CD4-positive, alpha-beta T cell treated with Interleukin-10 for 1 hour (primary cell): Measurements from ENCODE around the gene SAP130.

ENCODE experiments used
- DNase-seq: peaks from one replicate; pipeline ENCODE4 v3.0.0-alpha.2; 2020

SAP130 gene

DNA sequence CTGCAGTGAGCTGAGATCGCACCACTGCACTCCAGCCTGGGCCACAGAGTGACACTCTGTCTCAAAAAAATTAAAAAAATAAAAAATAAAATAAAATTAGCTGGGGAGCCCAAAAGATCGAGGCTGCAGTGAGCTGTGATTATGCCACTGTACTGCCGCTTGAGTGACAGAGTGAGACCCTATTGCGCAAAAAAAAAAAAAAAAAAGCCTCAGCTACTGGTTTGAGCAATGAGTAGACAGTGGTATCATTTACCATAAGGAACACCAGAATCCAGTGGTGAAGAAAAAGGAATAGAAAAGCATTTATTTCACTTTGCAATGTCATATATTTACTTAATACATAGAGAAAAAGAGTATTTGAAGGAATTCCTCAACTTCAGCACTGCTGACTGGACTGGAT, 3.0 kb downstream of the SAP130 start:
- no peak for DNase-seq

DNA sequence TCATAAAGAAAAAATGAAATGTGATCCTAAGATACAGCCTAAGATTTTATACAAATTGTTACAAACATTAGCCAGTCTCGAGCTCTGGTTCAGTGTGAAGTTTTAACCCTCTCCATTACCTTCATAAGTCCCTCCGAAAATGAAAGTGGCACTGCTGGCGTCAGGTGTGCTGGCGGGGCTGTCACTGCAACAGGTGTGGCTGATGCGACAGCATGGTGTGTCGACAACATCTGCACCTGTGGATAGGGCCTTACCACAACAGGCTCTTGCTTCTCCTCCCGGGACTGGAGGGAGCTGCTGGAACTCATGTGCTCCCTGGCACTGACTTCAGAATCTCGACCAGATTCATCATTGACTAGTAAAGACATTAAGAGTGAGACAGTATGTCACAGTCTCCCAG, 10.3 kb downstream of the SAP130 start:
- DNase-seq = no peak

DNA sequence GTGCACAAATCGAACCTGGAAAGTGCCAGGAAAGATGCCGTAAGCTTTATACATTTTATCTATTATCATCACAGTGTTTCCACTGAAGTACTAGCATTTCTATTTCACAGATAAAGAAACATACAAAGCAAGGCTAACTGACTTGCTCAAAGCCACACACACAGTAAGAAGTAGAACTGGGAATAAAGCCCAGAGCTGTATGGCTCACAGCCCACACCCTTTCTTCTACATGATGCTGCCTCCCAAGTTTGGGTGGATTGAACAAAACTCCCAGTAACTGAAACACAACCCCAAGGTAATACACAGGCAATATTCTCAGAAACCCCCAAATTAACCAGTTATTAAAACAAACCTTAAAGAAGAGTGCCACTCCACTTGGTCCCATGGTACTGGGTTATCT, 11.2 kb downstream of the SAP130 start:
- DNase-seq = no peak

DNA sequence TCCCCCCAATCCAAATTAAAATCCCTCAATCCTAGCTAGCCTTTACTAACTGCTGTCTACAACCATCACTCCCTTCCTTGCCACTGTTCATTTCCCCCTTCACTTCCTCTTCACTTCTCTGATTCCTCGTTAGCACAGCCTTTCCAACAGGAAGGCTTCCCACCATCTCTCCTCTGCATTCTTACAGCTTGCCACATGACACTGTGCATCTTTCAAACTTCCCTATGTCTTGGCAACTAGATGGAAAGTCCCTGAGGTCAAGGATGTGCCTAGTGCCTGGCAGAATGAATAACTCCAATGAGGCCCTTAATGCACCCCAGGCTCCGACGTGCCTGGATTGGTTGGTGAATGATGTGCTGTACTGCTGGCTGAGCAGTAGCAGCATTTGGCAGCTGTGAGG, 15.2 kb downstream of the SAP130 start:
- DNase-seq = no peak

DNA sequence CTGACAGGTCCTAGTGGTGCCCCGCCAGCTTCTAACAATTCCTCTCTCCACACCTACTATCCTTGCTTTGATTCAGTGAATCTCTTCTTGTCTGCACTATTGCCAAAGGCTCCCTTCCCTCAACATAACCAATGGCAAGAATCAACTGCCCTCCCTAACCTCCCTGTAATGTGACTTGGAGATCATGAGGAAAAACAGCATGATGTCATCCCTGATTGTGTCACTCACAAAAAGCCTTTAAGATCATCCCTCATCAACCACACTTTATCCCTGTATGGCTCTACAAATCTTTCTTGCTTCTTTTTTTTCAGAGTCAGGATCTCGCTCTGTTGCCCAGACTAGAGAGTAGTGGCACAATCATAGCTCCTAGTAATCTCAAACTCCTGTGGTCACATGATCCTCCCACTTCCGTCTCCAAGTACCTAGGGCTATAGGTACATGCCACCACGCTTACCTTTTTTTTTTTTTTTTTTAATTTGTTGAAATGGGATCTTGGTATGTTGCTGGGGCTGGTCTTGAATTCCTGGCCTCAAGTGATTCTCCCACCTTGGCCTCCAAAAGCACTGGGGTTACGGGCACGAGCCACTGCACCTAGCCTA, 19.7 kb downstream of the SAP130 start:
- DNase-seq = no peak

DNA sequence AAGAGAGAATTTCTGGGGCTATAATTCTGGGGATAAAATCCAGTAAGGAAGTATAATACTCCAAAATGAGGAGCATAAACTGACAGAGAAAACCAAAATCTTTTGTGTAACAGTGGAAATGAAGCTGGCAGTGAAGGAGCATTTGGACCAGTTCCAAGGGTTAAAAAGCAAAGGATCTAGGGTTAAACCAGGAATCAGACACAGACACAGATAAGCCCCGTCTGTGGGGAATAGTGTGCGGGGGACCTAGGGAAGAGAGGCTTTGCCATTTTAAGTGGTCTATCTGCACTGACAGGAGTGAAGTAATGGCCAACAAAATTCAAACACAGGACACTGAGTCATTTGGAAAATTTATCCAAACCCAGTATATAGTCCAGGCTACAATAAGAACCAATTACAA, 23.4 kb downstream of the SAP130 start:
- DNase-seq = no peak

DNA sequence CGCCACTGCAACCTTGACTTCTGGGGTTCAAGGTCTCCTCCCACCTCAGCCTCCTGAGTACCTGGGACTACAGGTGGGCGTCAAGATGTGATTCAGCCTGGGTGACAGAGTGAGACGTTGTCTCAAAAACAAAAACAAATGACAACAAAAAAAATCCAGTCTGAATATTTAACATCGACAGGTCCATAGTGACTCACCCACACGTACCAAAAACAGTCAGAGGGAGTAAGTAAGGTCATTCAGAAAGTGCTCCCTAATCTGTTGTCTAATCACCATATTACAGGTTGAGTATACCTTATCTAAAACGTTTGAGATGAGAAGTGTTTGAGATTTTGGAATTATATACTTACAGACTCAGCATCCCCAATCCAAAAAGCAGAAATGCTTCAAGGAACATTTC, 24.4 kb downstream of the SAP130 start:
- DNase-seq = no peak

DNA sequence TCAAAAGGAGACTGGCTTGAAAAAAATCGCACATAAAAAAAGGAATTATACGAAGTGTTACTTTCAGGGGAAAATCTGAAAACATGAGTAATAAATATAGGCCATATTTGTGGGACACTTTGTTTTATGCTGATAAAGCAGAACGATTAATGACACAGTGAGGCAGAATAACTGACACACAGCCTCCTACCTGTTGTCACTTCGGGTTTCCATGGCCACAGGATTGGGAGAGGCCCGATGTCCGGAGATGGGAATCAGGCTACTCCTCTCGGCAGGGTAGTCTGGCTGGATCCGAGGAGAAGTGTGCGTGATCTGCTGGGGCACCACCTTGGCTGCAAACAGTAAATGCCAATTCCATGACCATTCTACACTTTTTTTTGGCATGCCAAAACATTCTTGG, 31.7 kb downstream of the SAP130 start:
- no peak for DNase-seq

DNA sequence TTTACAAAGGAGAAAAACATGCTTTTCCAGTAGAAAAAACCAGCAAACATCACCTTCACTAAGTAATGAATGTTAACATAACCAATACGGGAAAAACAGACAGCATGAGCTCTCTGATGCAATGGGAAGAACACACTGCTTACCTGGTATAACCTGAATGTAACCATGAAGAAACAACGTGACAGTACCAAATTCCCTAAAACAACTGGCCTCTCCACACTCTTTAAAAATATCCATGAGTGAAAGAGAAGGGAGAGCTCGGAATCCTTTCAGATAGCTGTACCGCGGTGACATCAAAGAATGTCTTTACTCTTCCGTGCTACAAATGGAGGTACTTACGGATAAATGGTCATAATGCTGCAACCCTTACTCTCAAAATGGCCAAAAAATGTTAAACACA, 32.1 kb downstream of the SAP130 start:
- no peak for DNase-seq

DNA sequence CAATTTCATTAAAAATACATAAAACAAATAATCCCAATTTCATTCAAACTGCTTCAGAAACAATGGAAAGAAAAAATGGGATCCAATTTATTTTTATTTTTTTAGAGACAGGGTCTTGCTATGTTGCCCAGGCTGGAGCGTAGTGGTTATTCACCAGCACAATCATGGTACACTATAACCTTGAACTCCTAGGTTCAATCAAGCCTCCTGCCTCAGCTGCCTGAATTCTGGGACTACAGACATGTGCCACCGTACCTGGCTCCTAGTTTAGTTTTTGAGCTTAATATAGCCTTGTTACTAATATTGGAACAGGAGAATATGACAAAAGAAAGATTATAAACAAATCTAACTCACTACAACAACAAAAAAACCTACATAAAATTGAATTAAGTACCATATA, 34.2 kb downstream of the SAP130 start:
- DNase-seq = no peak

DNA sequence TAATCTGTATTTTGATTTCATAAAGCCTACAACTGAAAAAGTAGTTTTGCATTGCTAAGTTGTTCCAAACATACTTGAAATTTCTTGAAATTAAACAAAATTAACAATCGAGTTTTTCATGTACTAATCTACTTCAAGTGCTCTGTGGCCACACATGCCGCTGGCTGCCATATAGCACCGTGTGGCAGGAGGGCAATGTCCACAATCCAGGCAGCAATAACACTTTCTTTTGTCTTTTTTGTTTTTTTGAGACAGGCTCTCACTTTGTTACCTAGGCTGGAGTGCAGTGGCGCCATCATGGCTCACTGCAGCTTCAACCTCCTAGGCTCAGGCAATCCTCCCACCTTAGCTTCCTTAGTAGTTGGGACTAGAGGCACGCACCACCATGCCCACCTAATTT, 36.1 kb downstream of the SAP130 start:
- no peak for DNase-seq

DNA sequence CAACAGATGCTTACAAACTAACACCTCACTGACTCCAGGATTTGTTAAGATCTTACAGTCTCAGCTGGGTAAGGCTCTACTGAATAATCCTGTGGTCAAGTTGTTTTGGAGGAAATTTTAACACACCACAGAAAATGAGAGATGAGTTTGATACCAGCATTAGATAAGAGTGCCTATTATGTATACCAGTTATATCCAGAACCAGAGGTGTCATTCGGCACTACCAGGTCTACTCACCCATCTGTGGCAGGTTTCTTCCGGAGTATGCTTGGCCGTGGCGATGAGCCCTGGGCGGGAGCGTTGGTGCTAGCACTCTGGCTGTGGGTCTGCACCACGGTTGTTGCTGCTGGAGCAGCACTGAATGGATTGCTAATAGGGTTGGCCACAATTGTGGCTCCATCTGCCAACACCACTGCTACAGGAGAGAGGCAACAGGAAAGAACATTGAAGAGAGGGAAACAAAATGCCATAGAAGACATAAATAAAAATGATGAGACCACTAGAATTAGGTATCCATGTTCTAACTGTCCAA, 41.2 kb downstream of the SAP130 start:
- no peak for DNase-seq

DNA sequence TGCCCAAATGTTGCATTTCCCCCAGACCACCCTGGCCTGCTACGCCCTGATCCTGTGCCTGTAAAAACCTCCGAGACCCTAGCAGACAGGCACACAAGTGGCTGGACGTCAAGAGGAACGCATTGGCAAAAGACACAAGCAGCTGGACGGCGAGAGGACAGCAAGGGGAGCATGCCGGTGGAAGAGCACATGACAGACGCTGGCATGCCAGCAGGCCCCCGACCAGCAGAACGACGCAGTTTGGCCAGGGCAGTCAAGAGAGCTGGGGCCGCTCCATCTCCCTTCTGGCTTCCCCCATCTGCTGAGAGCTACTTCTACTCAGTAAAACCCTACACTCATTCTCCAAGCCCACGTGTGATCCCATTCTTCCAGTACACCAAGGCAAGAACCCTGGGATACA, 42.1 kb downstream of the SAP130 start:
- no peak for DNase-seq

DNA sequence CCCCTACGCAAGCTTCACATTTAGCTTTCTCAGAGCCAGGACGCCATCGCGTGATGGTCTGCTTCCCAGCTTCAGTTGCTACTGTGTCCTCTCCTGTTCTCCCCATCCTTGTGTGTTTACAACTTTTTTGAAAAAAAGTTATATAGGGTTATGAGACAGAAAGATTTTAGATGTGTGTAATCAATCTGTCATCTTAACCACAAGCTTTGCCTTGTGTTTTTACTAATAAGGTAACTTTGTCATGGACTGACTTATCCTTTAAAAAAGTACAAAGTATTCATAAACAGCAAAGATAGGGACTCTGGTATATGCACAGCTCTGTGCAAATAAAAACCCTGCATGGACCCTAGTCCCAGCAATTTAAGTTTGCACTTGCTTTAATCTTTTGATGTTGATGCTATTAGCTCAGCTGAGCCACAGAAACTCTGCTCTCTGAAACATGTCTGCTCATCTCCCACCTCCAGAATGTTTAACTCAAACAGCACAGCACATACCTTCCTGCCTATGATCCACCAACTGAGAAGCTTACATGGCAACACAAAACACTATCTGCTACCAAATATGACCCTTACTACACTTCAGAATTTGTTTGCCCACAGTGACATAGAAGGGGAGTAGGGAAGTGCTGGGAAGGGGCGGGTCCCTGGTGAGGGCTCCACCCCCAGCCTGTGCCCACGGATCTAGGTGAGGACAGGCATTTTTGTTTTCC, 42.7 kb downstream of the SAP130 start:
- DNase-seq = no peak

DNA sequence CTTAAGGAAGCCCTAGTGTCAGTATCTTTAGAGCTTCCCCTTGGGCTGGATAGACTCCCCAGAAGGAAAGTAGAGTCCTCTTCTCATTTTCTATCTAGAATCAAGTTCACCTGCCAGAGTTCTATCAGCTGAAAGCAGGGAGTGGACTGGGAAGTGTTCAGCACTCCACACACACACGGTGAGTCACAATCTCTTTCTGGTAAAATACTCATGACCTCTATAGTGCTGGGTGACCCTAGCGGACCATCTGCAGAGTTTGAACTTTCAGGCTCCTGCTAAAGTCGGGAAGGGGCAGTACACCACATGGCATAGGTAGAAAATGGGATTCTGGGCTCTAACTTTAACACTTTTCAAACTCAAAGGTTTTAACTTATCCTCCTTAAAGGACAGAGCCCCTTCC, 43.3 kb downstream of the SAP130 start:
- no peak for DNase-seq

DNA sequence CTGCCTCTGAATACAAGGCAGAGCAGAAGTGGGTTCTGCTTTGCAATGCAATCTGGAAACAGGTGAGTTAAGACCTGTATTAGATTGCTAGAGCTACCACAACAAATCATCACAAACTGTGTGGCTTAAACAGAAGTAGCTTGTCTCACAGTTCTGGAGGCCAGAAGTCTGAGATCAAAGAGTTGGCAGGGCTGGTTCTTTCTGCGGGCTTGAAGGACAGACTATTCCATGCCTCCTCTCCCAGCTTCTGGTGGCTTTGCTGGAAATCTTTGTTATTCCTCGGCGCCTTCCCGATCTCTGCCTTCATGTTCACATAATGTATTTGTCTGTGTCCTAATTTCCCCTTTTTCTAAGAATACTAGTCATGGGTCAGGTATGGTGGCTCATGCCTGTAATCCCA, 58.4 kb downstream of the SAP130 start:
- DNase-seq = no peak

DNA sequence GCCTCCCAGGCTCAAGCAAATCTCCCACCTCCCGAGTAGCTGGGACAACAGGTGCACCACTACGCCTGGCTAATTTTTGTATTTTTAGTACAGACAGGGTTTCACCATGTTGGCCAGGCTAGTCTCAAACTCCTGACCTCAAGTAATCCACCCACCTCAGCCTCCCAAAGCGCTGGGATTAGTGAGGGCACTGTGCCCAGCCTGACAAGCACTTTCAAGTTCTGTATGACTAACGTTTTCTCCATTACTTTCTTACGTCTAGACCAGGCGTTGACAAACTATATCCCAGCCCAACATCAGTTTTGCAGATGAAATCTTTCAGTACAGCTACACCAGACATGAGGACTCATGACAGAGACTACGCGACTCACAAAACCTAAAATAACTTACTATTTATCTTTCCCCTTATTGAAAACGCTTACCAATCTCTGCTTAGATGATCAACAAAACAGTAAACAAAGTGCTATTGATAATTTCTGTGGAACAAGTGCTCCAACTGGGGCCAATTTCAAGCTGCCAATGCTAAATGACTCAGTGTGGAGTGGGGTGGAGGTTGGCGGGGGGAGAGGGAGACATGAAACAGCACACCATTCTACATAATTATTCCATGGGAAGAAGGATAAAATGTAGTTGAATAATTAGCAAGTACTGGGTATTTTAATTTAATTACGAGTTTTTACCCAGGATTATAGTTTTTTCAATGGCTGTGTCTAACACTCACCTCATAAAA, 59.1 kb downstream of the SAP130 start:
- DNase-seq = no peak

DNA sequence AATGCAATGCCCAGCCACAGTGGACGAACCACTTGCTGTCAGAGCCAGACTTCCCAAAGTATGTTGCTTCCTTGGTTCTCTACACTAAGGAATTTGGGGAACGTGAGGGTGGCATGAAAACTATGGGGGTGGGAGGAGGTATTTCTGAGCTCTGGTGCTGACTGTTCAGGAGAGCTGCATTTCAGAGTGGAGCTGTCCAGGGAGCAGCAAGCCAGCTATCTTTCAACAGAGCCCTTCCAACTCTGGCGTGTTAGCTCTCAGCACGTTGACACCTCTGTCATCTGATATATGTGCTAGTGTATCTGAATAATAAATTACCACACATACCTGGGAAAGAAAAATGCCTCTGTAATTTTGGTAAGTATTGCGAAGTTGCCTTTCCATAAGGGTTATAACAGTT, 66.1 kb downstream of the SAP130 start:
- DNase-seq = no peak

DNA sequence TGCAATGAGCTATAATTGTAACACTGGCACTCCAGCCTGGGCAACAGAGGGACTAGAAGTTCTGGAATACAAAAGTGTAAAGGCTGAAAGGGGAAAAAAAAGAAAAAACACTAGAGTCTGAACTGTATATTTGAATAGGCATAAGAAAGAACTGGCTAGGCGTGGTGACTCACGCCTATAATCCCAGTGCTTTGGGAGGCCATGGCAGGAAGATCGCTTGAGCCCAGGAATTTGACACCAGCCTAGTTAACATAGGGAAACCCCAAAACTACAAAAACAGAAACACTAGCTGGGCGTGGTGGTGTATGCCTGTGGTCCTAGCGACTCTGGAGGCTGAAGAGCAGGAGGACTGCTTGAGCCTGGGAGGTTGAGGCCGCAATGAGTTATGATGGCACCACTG, 70.6 kb downstream of the SAP130 start:
- no peak for DNase-seq

DNA sequence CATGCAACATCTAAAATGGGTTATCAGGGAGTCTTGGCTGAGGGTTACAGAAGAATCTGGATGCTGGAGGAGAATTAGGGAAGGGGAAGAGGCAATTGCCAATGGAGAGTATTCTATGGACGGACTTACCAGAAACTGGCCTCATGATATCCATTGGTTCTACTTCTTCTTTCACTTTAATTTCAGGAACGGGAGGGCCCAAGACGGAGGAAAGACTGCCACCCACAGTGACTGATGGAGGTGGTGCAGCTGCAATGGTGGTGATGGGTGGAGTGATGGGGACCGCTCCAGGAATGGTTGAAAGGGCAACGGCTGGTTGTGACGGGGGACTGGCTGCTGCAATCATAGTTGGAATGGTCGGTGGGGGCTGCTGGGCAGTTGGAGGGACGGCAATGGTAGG, 73.0 kb downstream of the SAP130 start:
- no peak for DNase-seq

DNA sequence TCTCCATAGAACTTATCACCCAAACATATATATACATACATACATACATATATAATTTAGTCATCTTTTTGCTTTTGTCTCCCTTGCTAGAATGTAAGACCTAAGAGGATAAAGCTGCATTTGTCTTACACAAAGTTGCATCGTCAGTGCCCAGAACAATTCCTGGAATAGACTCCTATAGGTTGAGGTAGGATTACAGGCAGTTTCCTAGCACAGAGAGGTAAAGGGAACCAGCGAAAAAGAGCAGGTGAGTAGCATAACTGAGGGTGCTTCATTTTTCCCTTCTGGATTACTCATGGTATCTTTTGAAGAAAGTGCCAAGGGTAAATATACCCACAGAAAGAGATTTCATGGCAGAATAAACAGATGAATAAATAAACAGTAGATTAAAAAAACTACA, 74.0 kb downstream of the SAP130 start:
- DNase-seq = no peak

DNA sequence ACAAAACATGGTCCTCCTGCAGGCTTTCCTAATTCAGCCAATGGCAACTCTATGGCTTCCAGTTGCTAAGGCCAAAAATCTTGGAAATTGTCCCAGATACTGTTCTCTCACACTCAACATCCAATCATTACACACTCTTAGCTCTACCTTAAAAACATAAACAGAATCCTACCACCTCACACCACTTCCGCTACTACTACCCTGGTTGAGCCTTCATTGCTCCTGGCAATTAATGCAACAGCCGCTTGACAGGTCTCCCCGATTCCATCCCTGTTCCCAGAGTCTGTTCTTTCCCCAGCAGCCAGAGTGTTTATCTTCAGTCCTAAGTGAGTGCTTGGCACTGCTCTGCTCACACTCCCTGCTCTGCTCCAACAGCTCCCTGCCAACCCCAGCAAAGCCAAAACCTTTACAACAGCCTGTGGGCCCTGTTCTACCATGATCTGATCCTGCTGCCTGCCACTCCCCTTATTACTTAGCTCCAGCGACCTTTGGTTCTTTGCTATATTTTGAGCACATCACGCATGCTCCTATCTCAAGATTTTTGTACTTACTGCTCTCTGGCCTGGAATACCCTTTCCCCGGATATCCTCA, 74.6 kb downstream of the SAP130 start:
- DNase-seq = no peak

DNA sequence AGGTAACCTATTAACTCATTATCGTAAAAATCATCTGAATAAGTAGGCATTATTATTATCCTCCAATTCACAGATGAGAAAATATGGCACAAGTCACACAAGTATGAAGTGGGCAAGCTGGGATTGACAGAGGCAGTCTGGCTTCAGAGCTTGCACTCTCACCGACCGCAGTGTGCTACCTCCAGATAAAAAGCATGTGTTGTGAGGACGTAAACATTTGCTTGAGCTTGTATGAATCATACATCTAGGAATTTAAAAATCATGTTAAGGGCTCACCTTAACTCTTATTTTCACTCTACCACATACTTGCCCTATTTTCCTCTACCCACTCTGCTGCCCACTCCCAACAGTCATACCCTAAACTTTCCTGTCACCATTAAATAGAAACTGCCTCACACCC, 76.8 kb downstream of the SAP130 start:
- no peak for DNase-seq

DNA sequence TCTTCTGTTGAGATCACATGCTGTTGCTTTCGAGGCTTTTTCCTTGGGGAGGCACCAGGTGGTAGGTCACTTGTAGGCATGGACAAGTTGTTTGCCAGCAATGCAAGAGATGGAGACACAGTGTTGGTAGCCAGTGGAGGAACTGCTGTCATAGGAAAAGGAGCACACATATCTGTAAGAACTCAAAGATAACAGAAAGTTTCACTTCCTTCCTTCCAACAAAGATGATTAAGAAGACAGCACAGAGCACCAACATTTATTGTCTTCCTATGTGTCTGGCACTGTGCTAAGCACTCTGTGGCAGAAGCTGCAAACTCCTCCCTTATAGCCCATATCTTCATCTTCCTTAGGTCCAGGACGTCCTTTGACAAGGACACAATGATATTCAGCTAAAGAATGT, 77.6 kb downstream of the SAP130 start:
- no peak for DNase-seq
